ENCODE measurements around the gene CNTLN. TPM values are rescaled to one million over a fixed set of nuclear protein-coding genes. Genes with fewer than 3 reads are reported as not detected.

Gene CNTLN
- total and polyA plus RNA-seq, 2 donors from 2014 or later, result 2.0 to 8.0 TPM

DNA sequence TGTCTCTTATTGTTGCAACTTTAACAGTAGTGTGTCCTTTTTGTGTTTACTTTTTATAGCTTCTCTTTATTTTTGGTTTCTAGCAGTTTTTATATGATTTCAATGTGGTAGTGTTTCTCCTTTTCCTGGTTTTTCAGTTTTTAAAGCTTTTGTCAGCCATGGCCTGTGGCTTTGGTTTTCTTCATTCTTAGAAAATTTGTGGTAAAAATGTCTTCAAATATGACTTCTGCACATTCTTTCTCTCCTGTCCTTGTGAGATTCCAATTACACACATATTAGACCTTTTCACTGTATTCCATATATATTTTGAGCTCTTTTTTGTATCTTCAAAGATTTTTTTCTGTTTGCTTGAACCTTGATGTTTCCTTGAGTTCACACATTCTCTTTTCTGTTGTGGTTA, 180.5 kb downstream of the CNTLN start:
- FAIRE-seq, result no peak
- intact Hi-C loops (cut with DNase I), result no loop called here
- Histone ChIP-seq H3K9me3 (ENCODE audit: control insufficient read depth in 2 of 3, insufficient read depth in 1 of 3, low read length in 3 of 3) (no peaks in the 10 kb centered on the region), H3K4me3 (ENCODE audit: low read length in 3 of 3) (no peak overlapping the region), H3K27me3 (ENCODE audit: control insufficient read depth, insufficient read depth, low read length) (no peaks in the 10 kb centered on the region), H3K9ac (ENCODE audit: low read length in 3 of 3) (no peak overlapping the region), H3K4me1 (ENCODE audit: control insufficient read depth in 2 of 3, insufficient read depth in 2 of 3, low read depth in 1 of 3, low read length in 3 of 3) (no peaks in the 10 kb centered on the region), H3K27ac (ENCODE audit: low read depth in 2 of 2, low read length in 2 of 2) (no peak overlapping the region), H3K36me3 (ENCODE audit: control insufficient read depth in 2 of 3, insufficient read depth in 3 of 3, low read length in 3 of 3) (no peaks in the 10 kb centered on the region)
- TF ChIP-seq CTCF (IDR thresholded peaks at IDR 0.05; ENCODE audit: borderline replicate concordance, extremely low read depth, insufficient read depth), result no peak
- DNase-seq, result no peak

DNA sequence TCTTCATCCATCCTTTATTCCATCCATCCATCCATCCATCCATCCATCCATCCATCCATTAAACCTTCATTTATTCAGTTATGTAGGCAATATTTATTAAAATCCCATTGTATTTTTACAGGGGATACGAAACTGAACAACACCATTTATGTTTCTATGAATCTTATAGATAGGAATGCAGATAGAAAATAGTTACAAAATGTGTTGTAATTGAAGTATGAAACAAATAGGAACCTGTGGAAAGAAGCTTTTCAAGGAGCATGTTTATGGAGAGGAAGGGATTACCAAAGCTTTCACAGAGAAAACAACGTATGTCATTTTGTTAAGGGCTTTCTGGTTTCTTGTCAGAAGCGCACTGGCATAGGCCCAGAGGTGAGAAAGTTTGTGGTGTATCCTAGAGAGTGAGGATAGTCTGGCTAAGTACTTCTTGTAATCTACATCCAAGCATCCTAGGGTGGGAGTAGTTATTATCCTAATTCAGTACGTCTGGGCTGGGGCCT, 184.0 kb downstream of the CNTLN start:
- H3K4me1 ChIP-seq (ENCODE audit: control insufficient read depth in 2 of 3, insufficient read depth in 2 of 3, low read depth in 1 of 3, low read length in 3 of 3), result no peaks in the 10 kb centered on the region
- H3K36me3 ChIP-seq (ENCODE audit: control insufficient read depth in 2 of 3, insufficient read depth in 3 of 3, low read length in 3 of 3), result no peaks in the 10 kb centered on the region
- no peaks in the 10 kb centered on the region for H3K27me3 ChIP-seq (ENCODE audit: control insufficient read depth, insufficient read depth, low read length)
- no peaks in the 10 kb centered on the region for H3K9me3 ChIP-seq (ENCODE audit: control insufficient read depth in 2 of 3, insufficient read depth in 1 of 3, low read length in 3 of 3)
- TF ChIP-seq CTCF (IDR thresholded peaks at IDR 0.05; ENCODE audit: borderline replicate concordance, extremely low read depth, insufficient read depth), result no peak
- H3K4me3 ChIP-seq (ENCODE audit: low read length in 3 of 3), result no peak overlapping the region
- intact Hi-C loops (cut with DNase I), result no loop called here
- no peak overlapping the region for H3K27ac ChIP-seq (ENCODE audit: low read depth in 2 of 2, low read length in 2 of 2)
- H3K9ac ChIP-seq (ENCODE audit: low read length in 3 of 3), result no peak overlapping the region
- no peak for FAIRE-seq
- DNase-seq, result no peak

DNA sequence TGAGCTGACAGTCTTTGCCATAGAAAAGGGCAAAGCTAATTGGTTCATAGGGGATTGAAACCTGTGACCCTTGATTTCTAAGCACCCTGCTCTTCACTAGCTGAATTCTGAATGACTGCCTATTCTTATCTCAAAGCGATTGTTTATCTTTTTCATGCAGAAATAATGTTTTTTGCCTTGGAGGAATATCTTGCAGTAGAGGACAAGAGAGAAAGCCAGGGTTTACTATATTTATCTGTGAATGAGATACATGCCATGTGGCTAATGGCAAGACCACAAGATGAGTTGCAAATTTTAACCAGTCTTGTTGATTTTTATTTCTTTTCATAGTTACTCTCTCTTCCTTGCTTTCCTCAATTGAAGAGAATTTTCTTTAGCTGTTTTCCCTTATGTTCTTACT, 185.0 kb downstream of the CNTLN start:
- FAIRE-seq, result no peak
- no peaks in the 10 kb centered on the region for H3K9me3 ChIP-seq (ENCODE audit: control insufficient read depth in 2 of 3, insufficient read depth in 1 of 3, low read length in 3 of 3)
- TF ChIP-seq CTCF (IDR thresholded peaks at IDR 0.05; ENCODE audit: borderline replicate concordance, extremely low read depth, insufficient read depth), result no peak

More for the DNA sequence above, 185.0 kb downstream of the CNTLN start:
- H3K4me1 ChIP-seq (ENCODE audit: control insufficient read depth in 2 of 3, insufficient read depth in 2 of 3, low read depth in 1 of 3, low read length in 3 of 3), result no peaks in the 10 kb centered on the region
- no peak for DNase-seq
- no peak overlapping the region for H3K9ac ChIP-seq (ENCODE audit: low read length in 3 of 3)
- no peaks in the 10 kb centered on the region for H3K36me3 ChIP-seq (ENCODE audit: control insufficient read depth in 2 of 3, insufficient read depth in 3 of 3, low read length in 3 of 3)
- no peaks in the 10 kb centered on the region for H3K27me3 ChIP-seq (ENCODE audit: control insufficient read depth, insufficient read depth, low read length)
- intact Hi-C loops (cut with DNase I), result no loop called here
- no peak overlapping the region for H3K27ac ChIP-seq (ENCODE audit: low read depth in 2 of 2, low read length in 2 of 2)
- H3K4me3 ChIP-seq (ENCODE audit: low read length in 3 of 3), result no peak overlapping the region

Data from kidney (tissue), 14 donors.